Measurements from ENCODE around the gene TSPAN10. TPM values are rescaled to one million over a fixed set of nuclear protein-coding genes. Genes with fewer than 3 reads are reported as not detected.

Gene TSPAN10
- total RNA-seq = not detected

DNA sequence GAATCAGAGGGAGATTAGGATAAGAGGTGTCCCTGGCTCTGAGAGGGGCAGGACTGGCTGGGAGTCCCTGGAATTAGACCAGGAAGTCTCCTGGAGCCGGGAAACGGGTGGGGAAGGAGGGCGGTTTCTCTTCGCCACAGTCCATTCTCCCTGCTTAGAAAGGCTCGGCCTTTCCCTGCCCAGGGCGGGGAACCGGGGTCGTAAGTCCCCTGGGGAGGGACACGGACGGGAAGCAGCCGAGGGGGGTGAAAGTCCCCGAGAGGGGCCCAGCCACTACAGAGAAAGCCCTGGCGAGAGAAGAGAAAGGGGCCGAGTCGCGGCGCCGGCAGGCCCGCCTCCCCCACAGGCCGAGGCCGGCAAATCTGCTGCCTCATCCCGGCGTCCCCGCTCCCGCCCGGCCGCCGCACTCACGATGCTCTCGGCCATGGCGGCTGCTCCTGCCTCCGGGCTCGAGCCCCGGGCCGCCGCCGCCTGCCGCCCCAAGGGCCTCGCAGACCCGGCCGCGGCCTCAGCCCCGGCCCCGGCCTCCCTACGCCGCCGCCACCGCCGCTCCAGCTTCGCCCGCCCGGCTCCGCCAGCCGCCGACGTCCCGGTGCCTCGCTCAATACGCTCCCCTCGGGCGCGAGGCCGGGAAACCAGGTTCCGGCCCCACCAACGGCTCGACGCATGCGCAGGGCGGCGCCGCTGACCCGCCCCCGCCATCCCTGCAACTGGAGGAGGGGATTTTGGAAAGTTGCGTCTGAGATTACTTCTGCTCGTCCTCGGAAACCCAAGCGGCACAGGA, at the start of gene TSPAN10, which contains the start of gene NPLOC4:
TSPAN10 (plus strand) TSS at position 692 of the 784 bp plus-strand sequence. CDS start 5,217 bp downstream, outside the sequence.
NPLOC4 (minus strand) TSS at position 608 of the 784 bp plus-strand sequence; CDS start at position 426, 182 bp downstream.
- H3K27me3 ChIP-seq = no peaks in the 10 kb centered on the region
- peaks cover 0 to 22% (median 5%) of the 10 kb centered on the region in 4 donors for H3K4me1 ChIP-seq
- no peaks in the 10 kb centered on the region for H3K36me3 ChIP-seq
- DNase-seq = peak; percentile 74 to 90 (median 89)
- H3K9me3 ChIP-seq = no peaks in the 10 kb centered on the region
- TF ChIP-seq, protein P1, sequence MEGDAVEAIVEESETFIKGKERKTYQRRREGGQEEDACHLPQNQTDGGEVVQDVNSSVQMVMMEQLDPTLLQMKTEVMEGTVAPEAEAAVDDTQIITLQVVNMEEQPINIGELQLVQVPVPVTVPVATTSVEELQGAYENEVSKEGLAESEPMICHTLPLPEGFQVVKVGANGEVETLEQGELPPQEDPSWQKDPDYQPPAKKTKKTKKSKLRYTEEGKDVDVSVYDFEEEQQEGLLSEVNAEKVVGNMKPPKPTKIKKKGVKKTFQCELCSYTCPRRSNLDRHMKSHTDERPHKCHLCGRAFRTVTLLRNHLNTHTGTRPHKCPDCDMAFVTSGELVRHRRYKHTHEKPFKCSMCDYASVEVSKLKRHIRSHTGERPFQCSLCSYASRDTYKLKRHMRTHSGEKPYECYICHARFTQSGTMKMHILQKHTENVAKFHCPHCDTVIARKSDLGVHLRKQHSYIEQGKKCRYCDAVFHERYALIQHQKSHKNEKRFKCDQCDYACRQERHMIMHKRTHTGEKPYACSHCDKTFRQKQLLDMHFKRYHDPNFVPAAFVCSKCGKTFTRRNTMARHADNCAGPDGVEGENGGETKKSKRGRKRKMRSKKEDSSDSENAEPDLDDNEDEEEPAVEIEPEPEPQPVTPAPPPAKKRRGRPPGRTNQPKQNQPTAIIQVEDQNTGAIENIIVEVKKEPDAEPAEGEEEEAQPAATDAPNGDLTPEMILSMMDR (IDR thresholded peaks at IDR 0.05) = no peak
- TF ChIP-seq POLR2A (IDR thresholded peaks at IDR 0.05) = peak; percentile 68 to 92
- H3K27ac ChIP-seq = peak within 1 kb of the TSS; percentile 82 to 94 (median 90)
- H3K4me3 ChIP-seq = peak within 1 kb of the TSS; percentile 54 to 99 (median 92)

DNA sequence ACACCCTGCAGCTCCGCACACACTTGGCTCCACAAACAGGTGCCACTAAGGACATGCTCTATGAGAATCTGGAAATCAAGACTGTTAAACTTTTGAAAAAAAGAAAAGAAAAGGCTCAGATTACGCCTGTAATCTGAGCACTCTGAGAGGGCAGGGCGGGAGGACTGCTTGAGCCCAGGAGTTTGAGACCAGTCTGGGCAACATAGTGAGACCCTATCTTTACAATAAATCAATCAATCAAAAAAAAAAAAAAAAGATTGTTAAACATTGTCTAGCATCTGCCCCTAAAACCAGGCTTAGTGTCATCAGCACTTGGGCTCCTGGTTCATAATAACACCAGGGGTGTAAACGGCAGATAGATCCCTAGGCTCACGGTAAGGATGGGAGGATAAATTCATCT, 47.4 kb upstream of the TSPAN10 start:
- Histone ChIP-seq H3K36me3 (peaks cover 0 to 91% (median 0%) of the 10 kb centered on the region in 3 donors), H3K27me3 (no peaks in the 10 kb centered on the region)

DNA sequence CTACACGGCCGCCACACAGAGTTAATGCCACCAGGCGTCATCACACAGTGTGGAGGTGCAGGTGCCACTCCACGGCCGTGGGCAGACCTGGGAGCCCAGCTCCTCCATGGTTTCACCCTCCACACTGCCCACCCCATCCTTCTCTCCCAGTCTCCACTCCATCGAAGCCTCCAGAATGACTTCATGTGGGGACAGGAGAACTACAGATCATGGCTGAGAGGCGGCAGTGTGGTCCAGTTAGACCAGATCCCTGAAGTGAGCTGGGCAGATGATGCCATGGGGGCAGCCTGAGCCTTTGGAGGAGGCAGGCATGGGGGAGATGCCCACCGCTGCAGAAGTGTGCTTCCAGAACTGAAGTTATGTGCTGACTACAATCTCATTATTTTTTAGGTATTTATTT, 46.9 kb upstream of the TSPAN10 start:
- Histone ChIP-seq H3K27me3 (no peaks in the 10 kb centered on the region), H3K9me3 (no peaks in the 10 kb centered on the region), H3K36me3 (peaks cover 0 to 93% (median 0%) of the 10 kb centered on the region in 3 donors), H3K27ac (no peak overlapping the region), H3K4me1 (no peaks in the 10 kb centered on the region), H3K4me3 (no peak overlapping the region)
- no peak for DNase-seq
- no peak for TF ChIP-seq POLR2A (IDR thresholded peaks at IDR 0.05)
- TF ChIP-seq, protein P1 (IDR thresholded peaks at IDR 0.05) = no peak

More for the DNA sequence above, 47.4 kb upstream of the TSPAN10 start:
- H3K4me1 ChIP-seq = no peaks in the 10 kb centered on the region
- H3K9me3 ChIP-seq = no peaks in the 10 kb centered on the region
- DNase-seq = no peak
- TF ChIP-seq, protein P1 (IDR thresholded peaks at IDR 0.05) = no peak
- no peak for TF ChIP-seq POLR2A (IDR thresholded peaks at IDR 0.05)
- H3K4me3 ChIP-seq = no peak overlapping the region
- no peak overlapping the region for H3K27ac ChIP-seq

DNA sequence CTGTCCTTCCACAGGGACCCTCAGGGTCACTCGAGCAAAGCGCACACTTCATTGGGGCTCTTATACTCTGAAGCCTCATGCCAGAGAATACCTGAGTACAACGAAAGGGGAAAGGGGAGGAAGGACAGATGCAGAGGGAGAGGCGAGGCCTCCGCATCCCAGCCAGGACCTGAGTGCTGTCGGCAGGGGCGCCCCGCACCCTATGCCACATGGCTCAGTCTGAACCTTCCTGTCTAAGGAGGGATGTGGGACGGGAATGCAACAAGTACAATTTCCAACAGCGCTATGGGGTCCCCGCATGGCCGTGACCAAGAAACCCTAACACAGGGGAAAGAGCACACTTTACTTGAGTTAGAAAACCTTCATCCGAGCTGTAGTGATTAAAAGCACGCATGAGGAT, 45.0 kb upstream of the TSPAN10 start:
- TF ChIP-seq POLR2A (IDR thresholded peaks at IDR 0.05) = no peak
- TF ChIP-seq, protein P1 (IDR thresholded peaks at IDR 0.05) = no peak
- no peak overlapping the region for H3K27ac ChIP-seq
- H3K36me3 ChIP-seq = peaks cover 0 to 93% (median 0%) of the 10 kb centered on the region in 3 donors
- no peaks in the 10 kb centered on the region for H3K9me3 ChIP-seq
- no peaks in the 10 kb centered on the region for H3K27me3 ChIP-seq
- no peak for DNase-seq
- H3K4me1 ChIP-seq = no peaks in the 10 kb centered on the region
- no peak overlapping the region for H3K4me3 ChIP-seq

DNA sequence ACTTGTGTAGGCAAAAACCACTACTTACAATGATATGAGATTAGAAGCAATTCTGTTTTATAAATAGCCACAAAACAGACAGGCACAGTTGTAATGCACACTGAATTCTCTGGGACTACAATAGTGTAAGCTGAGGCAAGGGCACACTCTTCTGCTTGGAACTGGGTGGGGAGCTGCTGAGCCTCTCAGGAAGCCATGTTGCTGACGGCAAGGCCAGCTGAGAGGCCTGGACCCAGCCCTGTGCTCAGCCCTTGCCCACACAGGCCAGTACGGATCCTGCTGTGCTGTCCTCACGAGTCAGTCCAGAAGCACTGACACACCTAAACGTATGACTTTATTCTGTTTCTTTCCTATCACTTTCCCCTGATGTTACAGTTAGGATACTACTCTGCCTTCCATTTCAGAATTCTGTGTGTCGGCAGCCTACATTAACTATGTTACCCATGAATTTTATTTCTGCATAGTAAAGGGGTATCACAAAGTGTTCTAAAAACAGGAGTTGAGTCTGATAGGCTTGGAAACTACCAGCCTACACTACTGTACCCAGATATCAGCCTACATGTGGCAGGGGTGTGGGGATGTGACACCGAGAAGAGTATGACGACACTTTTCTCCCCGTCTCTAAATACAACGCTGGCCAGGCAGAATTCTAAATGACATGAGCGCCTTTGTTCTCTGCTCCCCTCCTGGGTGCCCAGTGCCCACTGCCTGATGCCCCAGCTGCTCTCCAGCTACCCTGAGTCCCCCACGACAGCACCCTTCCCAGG, 43.7 kb upstream of the TSPAN10 start:
- H3K9me3 ChIP-seq = no peaks in the 10 kb centered on the region
- no peaks in the 10 kb centered on the region for H3K4me1 ChIP-seq
- peaks cover 0 to 88% (median 0%) of the 10 kb centered on the region in 3 donors for H3K36me3 ChIP-seq
- no peaks in the 10 kb centered on the region for H3K27me3 ChIP-seq
- H3K27ac ChIP-seq = no peak overlapping the region
- no peak overlapping the region for H3K4me3 ChIP-seq
- no peak for DNase-seq
- TF ChIP-seq, protein P1 (IDR thresholded peaks at IDR 0.05) = no peak
- no peak for TF ChIP-seq POLR2A (IDR thresholded peaks at IDR 0.05)
